Measurements from ENCODE around the gene TENT4B. TPM values are rescaled to one million over a fixed set of nuclear protein-coding genes. Genes with fewer than 3 reads are reported as not detected.

The TENT4B gene
- total RNA-seq, 3 donors from 2014 or later: 10.6 to 20.0 (median 11.5) TPM

DNA sequence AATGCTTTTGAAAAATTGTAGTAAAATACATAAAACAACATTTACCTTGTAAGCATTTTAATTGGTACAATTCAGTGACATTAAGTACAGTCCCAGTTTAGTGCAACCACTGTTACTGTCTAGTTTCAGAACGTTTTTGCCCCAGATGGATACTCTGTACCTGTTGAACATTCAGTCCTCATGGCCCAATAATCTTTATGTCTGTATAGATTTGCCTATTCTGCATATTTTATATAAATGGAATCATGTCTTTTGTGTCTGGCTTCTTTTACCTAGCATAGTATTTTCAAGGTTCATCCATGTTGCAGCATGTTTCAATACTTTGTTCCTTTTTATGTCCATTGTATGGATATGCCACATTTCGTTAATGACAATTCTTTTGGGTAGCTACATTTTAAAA is 37.2 kb downstream of the TENT4B start:
- Histone ChIP-seq H3K4me1 (ENCODE audit: low read depth) (peaks cover 16% of the 10 kb centered on the region), H3K9me3 (no peaks in the 10 kb centered on the region), H3K36me3 (ENCODE audit: low read depth) (no peaks in the 10 kb centered on the region), H3K4me3 (no peak overlapping the region)
- ATAC-seq (no peak), DNase-seq (no peak)
- TF ChIP-seq CTCF (IDR thresholded peaks at IDR 0.05): no peak
- intact Hi-C loops (cut with DNase I, micrococcal nuclease): no loop called here

DNA sequence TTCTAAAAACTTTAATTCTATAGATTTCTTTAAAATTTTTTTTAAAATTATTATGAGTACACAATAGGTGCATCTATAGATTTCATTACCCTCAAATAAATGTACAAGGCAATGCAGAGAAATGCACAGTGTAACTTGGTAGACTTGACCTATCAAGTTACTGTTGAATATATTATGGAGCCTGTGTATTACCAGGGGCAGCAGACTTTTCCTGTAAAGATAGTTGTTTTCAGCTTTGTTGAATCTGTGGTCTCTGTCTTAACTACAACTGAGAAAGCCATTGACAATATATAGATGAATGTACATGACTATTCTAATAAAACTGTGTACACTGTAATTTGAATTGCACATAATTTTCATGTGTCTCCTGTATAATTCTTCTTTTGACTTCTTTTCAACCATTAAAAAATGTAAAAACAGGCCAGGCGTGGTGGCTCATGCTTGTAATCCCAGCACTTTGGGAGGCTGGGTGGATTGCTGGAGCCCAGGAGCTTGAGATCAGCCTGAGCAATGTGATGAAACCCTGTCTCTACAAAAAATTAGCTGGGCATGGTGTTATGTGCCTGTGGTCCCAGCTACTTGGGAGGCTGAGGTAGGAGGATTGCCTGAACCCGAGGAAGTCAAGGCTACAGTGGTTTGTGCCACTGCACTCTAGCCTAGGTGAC is 39.4 kb downstream of the TENT4B start:
- Histone ChIP-seq H3K36me3 (ENCODE audit: low read depth) (no peaks in the 10 kb centered on the region), H3K4me3 (no peak overlapping the region), H3K9me3 (no peaks in the 10 kb centered on the region), H3K4me1 (ENCODE audit: low read depth) (no peaks in the 10 kb centered on the region)
- intact Hi-C loops (cut with DNase I, micrococcal nuclease): no loop called here
- DNase-seq (no peak), ATAC-seq (no peak)
- TF ChIP-seq CTCF (IDR thresholded peaks at IDR 0.05): no peak

DNA sequence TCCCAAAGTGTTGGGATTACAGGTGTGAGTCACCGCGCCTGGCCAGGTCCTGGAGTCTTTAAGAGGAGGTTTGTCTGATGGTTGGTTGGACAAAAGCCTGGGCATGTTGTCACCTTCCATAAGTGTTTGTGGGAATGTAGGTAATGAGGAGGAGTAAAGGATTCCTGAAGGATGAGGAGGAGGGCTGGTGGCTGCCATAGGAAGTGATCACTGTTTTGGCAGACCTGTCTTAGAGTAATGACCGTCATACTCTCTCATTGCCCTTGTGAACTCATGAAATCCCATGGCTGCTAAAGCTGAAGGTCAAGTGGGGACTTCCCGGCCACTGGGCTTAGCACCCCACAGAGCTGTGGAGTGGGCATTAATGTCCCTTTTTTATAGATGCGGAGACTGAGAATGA is 40.5 kb downstream of the TENT4B start:
- Histone ChIP-seq H3K4me1 (ENCODE audit: low read depth) (no peaks in the 10 kb centered on the region), H3K4me3 (no peak overlapping the region)
- no peak for ATAC-seq

DNA sequence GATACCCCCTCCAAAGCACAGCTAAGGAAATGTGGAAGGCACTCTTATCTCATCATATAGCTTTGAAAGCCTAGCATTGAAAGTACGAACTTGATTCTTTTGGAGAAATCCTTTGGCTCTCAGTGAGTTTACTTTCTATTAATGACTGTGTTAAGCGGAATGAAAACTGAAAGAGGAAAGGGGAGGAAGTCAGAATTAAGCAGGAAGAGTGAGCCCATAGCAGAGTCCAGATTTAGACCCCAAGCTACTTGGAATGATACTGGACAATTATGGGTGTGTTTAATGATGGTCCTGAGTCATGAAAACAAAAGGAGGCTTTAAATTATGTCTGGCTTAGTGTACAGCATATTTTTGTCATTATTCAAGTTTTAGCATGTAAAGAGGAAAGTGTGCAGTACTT is 42.2 kb downstream of the TENT4B start:
- Histone ChIP-seq H3K36me3 (ENCODE audit: low read depth) (no peaks in the 10 kb centered on the region), H3K9me3 (no peaks in the 10 kb centered on the region), H3K4me1 (ENCODE audit: low read depth) (no peaks in the 10 kb centered on the region), H3K4me3 (no peak overlapping the region)
- DNase-seq (no peak), ATAC-seq (peak; percentile 38)
- intact Hi-C loops (cut with DNase I, micrococcal nuclease): no loop called here
- no peak for TF ChIP-seq CTCF (IDR thresholded peaks at IDR 0.05)

More for the DNA sequence above, 40.5 kb downstream of the TENT4B start:
- intact Hi-C loops (cut with DNase I, micrococcal nuclease): no loop called here
- Histone ChIP-seq H3K36me3 (ENCODE audit: low read depth) (no peaks in the 10 kb centered on the region), H3K9me3 (no peaks in the 10 kb centered on the region)
- TF ChIP-seq CTCF (IDR thresholded peaks at IDR 0.05): no peak
- no peak for DNase-seq

- ATAC-seq: no peak
- Histone ChIP-seq H3K4me3 (no peak overlapping the region), H3K9me3 (no peaks in the 10 kb centered on the region), H3K36me3 (ENCODE audit: low read depth) (no peaks in the 10 kb centered on the region), H3K4me1 (ENCODE audit: low read depth) (no peaks in the 10 kb centered on the region)
- TF ChIP-seq CTCF (IDR thresholded peaks at IDR 0.05): no peak
- intact Hi-C loops (cut with DNase I, micrococcal nuclease): no loop called here
- no peak for DNase-seq
Measured at GRCh38 chr16:50195756-50196155, 42.6 kb downstream of the TENT4B start.

- intact Hi-C loops (cut with DNase I, micrococcal nuclease): no loop called here
- DNase-seq: no peak
- no peak for ATAC-seq
- Histone ChIP-seq H3K4me3 (no peak overlapping the region), H3K36me3 (ENCODE audit: low read depth) (no peaks in the 10 kb centered on the region), H3K9me3 (no peaks in the 10 kb centered on the region), H3K4me1 (ENCODE audit: low read depth) (peaks cover 1% of the 10 kb centered on the region)
- TF ChIP-seq CTCF (IDR thresholded peaks at IDR 0.05): no peak
Measured at GRCh38 chr16:50197582-50197981, 44.5 kb downstream of the TENT4B start.

All from mucosa of descending colon (tissue), 3 donors.